ENCODE measurements around the gene TMC4.

DNA sequence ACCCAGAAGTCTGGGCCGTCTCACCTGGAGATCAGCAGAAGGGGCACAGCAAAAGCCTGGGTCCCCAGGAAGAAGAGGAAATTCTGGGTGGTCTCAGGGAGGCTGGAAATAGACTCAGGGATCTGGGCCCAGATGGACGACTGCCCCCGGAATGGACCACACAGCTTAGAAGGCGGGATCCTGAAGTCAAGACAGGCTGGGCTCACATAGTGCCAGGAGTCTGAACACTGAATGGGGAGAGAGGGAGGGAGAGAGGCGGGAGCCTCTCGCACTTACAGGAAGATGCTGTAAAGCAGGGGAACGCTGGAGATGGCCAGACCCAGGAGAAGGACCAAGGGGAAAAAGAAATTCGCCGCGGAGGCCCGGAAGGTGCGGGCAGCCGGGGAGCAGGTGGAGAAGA, 12.1 kb downstream of the TMC4 start:
- TF ChIP-seq, protein P1, sequence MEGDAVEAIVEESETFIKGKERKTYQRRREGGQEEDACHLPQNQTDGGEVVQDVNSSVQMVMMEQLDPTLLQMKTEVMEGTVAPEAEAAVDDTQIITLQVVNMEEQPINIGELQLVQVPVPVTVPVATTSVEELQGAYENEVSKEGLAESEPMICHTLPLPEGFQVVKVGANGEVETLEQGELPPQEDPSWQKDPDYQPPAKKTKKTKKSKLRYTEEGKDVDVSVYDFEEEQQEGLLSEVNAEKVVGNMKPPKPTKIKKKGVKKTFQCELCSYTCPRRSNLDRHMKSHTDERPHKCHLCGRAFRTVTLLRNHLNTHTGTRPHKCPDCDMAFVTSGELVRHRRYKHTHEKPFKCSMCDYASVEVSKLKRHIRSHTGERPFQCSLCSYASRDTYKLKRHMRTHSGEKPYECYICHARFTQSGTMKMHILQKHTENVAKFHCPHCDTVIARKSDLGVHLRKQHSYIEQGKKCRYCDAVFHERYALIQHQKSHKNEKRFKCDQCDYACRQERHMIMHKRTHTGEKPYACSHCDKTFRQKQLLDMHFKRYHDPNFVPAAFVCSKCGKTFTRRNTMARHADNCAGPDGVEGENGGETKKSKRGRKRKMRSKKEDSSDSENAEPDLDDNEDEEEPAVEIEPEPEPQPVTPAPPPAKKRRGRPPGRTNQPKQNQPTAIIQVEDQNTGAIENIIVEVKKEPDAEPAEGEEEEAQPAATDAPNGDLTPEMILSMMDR (IDR thresholded peaks at IDR 0.05; ENCODE audit: poor library complexity): no peak
- no peak for TF ChIP-seq EZH2phosphoT487 (IDR thresholded peaks at IDR 0.05; ENCODE audit: low read depth, severe bottlenecking, unreplicated experiment)

Measured in hepatocyte (in vitro differentiated cells).